Panc1 (cell line): Measurements from ENCODE around the gene SMARCE1. TPM values are rescaled to one million over a fixed set of nuclear protein-coding genes. Genes with fewer than 3 reads are reported as not detected.
"Not testable (repeated sequence)": the region's sequence is repeated elsewhere in the genome, so short reads cannot be mapped to it uniquely, and the experiment has no call there.

Experiments
- ATAC-seq: fragments of 200-7000 bp; cut with Tn5 transposase; 2 replicates; pipeline ENCODE4 v1.9.1; 2020; ENCODE audit warnings: mild to moderate bottlenecking, moderate library complexity
- BruUV-seq: library from RNA; stranded (reverse); fragments of 400-500 nt; replicated peaks from 2 replicates; lab custom pipeline; 2021; lab: Mats Ljungman, UMichigan
- CTCF ChIA-PET: fragments of 300-600 bp; sonication (Branson Sonifier 250); formaldehyde crosslinking; loops from one replicate; lab custom pipeline; 2022; ENCODE audit warnings: antibody characterized with exemption; lab: Charles Lee
- POLR2A ChIA-PET: fragments of 300-600 bp; sonication (Branson Sonifier 250); formaldehyde crosslinking; loops from one replicate; lab custom pipeline; 2022; ENCODE audit warnings: antibody characterized with exemption; lab: Charles Lee
- DNase-seq: peaks from one replicate; pipeline ENCODE4 v3.0.0-alpha.2; 2010; ENCODE audit warnings: low read depth, low spot score
- H3K27ac ChIP-seq: 2 replicates; pipeline ENCODE4 v1.5.1; 2011; ENCODE audit warnings: mild to moderate bottlenecking, low read length, inconsistent platforms
- H3K27me3 ChIP-seq: fragments of 200-500 bp; sonication (Bioruptor generic); 2 replicates; pipeline ENCODE4 v1.6.0; 2014; ENCODE audit warnings: low read length, inconsistent platforms; ENCODE audit not compliant: control insufficient read depth, insufficient read depth
- H3K36me3 ChIP-seq: fragments of 200-500 bp; sonication (Bioruptor generic); 2 replicates; pipeline ENCODE4 v1.5.1; 2014; ENCODE audit warnings: inconsistent platforms, mild to moderate bottlenecking, low read length, moderate library complexity; ENCODE audit not compliant: control insufficient read depth, insufficient read depth
- H3K4me1 ChIP-seq: 2 replicates; pipeline ENCODE4 v1.5.1; 2011; ENCODE audit warnings: inconsistent platforms, mild to moderate bottlenecking, low read length, moderate library complexity; ENCODE audit not compliant: control insufficient read depth, insufficient read depth
- H3K4me3 ChIP-seq, 2 experiments: 2 replicates each; pipeline ENCODE4 v1.5.1; 2011 to 2012; ENCODE audit warnings: low read depth in 2 of 2, low read length in 2 of 2, mild to moderate bottlenecking in 2 of 2, inconsistent platforms in 1 of 2, moderate library complexity in 1 of 2
- H3K9me3 ChIP-seq: fragments of 200-500 bp; sonication (Bioruptor generic); 2 replicates; pipeline ENCODE4 v1.5.1; 2014; ENCODE audit warnings: low read depth, mild to moderate bottlenecking, inconsistent platforms, low read length, moderate library complexity; ENCODE audit not compliant: control insufficient read depth, insufficient read depth
- CTCF ChIP-seq: fragments of 450-650 bp; IDR thresholded peaks from 2 replicates; pipeline ENCODE4 v1.5.1; 2017; ENCODE audit warnings: mild to moderate bottlenecking
- POLR2AphosphoS5 ChIP-seq: IDR thresholded peaks from 2 replicates; pipeline ENCODE4 v1.6.1; 2012; ENCODE audit warnings: mild to moderate bottlenecking, low read depth, low read length, moderate library complexity
- REST ChIP-seq, 2 experiments: IDR thresholded peaks; 2 replicates each; pipeline ENCODE4 v1.6.1; 2011 to 2012; ENCODE audit warnings: low read depth in 2 of 2, control low read depth in 1 of 2, low read length in 1 of 2, mild to moderate bottlenecking in 1 of 2, moderate library complexity in 1 of 2; ENCODE audit not compliant: insufficient read depth in 1 of 2
- SIN3A ChIP-seq: IDR thresholded peaks from 2 replicates; pipeline ENCODE4 v1.6.1; 2012; ENCODE audit warnings: low read depth, mild to moderate bottlenecking, low read length, moderate library complexity, borderline replicate concordance; ENCODE audit not compliant: insufficient read depth
- TCF7L2 ChIP-seq: IDR thresholded peaks from 2 replicates; pipeline ENCODE4 v1.6.1; 2011; ENCODE audit warnings: mild to moderate bottlenecking, low read depth, low read length, inconsistent platforms
- in situ Hi-C: cut with HindIII; loops from 2 replicates; pipeline ENCODE4 v1.10.0; 2016; ENCODE audit warnings: low sequenced_read_pairs, low pct_unique_long_range_greater_than_20kb
- intact Hi-C: fragments of 100-400 bp; cut with micrococcal nuclease; formaldehyde crosslinking; loops from one replicate; pipeline ENCODE4 v1.10.0; 2022; ENCODE audit not compliant: unreplicated experiment
- total RNA-seq: library from RNA; stranded (reverse); gene quantifications from one replicate; pipeline ENCODE4 v1.2.1, GENCODE V29; 2021; ENCODE audit not compliant: unreplicated experiment

The SMARCE1 gene
- total RNA-seq, 1 experiment from 2014 or later, result 129 TPM

GRCh38 chr17:40590742-40591141 lies 56.9 kb downstream of the SMARCE1 start:
- Histone ChIP-seq H3K9me3 (no peaks in the 10 kb centered on the region), H3K36me3 (no peaks in the 10 kb centered on the region), H3K4me3 (no peak overlapping the region), H3K27ac (no peak overlapping the region), H3K4me1 (no peaks in the 10 kb centered on the region), H3K27me3 (no peaks in the 10 kb centered on the region)
- CTCF ChIA-PET, result no interaction called here
- POLR2A ChIA-PET, result no interaction called here
- ATAC-seq (no peak), DNase-seq (no peak)
- TF ChIP-seq CTCF (no peak), TCF7L2 (no peak), POLR2AphosphoS5 (no peak), REST (IDR thresholded peaks at IDR 0.05; ENCODE audit: insufficient read depth in 1 of 2, low read depth in 2 of 2, low read length in 1 of 2) (no peak), SIN3A (no peak)
- BruUV-seq, result no TSS peak
- in situ Hi-C loops (no loop called here), intact Hi-C loops (no loop called here)

- DNase-seq (no peak), ATAC-seq (no peak)
- intact Hi-C loops (no loop called here), in situ Hi-C loops (no loop called here)
- TF ChIP-seq TCF7L2 (no peak), SIN3A (no peak)
- Histone ChIP-seq H3K9me3 (no peaks in the 10 kb centered on the region), H3K27me3 (no peaks in the 10 kb centered on the region), H3K4me1 (no peaks in the 10 kb centered on the region), H3K36me3 (no peaks in the 10 kb centered on the region), H3K27ac (no peak overlapping the region), H3K4me3 (no peak overlapping the region)
- POLR2A ChIA-PET, result no interaction called here
- CTCF ChIA-PET, result interaction anchor here (0.6 kb wide), 1 partner anchor 8 kb away, joined by 8 read pairs; no protein-coding TSS in a partner anchor
- no TSS peak for BruUV-seq
These were observed 59.1 kb downstream of the SMARCE1 start for GRCh38 chr17:40588552-40588951.

- H3K27ac ChIP-seq, H3K9me3 ChIP-seq, H3K36me3 ChIP-seq, CTCF ChIA-PET, in situ Hi-C loops, POLR2A ChIA-PET, DNase-seq, BruUV-seq, H3K27me3 ChIP-seq, ATAC-seq, intact Hi-C loops, H3K4me3 ChIP-seq, H3K4me1 ChIP-seq: not testable (repeated sequence)
These were observed 61.4 kb downstream of the SMARCE1 start for GRCh38 chr17:40586264-40586663.

GRCh38 chr17:40584950-40585349 lies 62.7 kb downstream of the SMARCE1 start:
- ATAC-seq, H3K9me3 ChIP-seq, in situ Hi-C loops, intact Hi-C loops, H3K4me1 ChIP-seq, DNase-seq, H3K27ac ChIP-seq, H3K27me3 ChIP-seq, H3K4me3 ChIP-seq, POLR2A ChIA-PET, CTCF ChIA-PET, H3K36me3 ChIP-seq, BruUV-seq: not testable (repeated sequence)
